Astrocyte of the cerebellum (primary cell): ENCODE measurements around the gene GATA5.

Experiments
- DNase-seq: peaks from one replicate; pipeline ENCODE4 v3.0.0-alpha.2; 2011; ENCODE audit warnings: low read depth
- H3K4me3 ChIP-seq: 2 replicates; pipeline ENCODE4 v1.5.1; 2011; ENCODE audit warnings: mild to moderate bottlenecking, low read depth, low read length, moderate library complexity
- CTCF ChIP-seq: IDR thresholded peaks from 2 replicates; pipeline ENCODE4 v1.5.1; 2012; ENCODE audit warnings: low read length, low read depth, moderate library complexity, mild to moderate bottlenecking; ENCODE audit errors: missing control alignments
- in situ Hi-C: cut with HindIII; loops from 2 replicates; pipeline ENCODE4 v1.10.0; 2017; ENCODE audit warnings: low sequenced_read_pairs

The GATA5 gene

DNA sequence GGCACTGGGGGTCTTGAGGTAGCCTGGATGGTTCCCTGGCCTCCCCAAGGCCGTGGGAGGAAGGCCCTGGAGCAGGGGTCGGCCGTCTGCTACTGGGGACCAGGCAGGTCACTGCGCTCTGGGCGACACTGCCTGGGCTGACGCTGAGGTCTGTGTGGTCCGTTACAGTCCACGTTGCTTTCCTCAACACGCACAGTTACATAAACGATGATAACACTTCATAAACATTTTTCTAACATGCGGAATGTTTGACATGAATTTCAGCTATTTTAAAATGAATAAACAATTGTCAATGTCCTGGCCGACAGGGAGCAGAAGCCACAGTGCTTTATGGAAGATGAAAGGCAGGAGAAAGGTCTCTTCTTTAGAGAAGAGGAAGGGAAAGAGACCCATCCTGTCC lies 38.3 kb downstream of the GATA5 start:
- no peak for DNase-seq
- no peak for TF ChIP-seq CTCF
- no peak overlapping the region for H3K4me3 ChIP-seq
- in situ Hi-C loops = no loop called here

- H3K4me3 ChIP-seq = no peak overlapping the region
- no peak for DNase-seq
- in situ Hi-C loops = no loop called here
- TF ChIP-seq CTCF = no peak
These were observed 39.1 kb downstream of the GATA5 start for GRCh38 chr20:62436692-62437091.

DNA sequence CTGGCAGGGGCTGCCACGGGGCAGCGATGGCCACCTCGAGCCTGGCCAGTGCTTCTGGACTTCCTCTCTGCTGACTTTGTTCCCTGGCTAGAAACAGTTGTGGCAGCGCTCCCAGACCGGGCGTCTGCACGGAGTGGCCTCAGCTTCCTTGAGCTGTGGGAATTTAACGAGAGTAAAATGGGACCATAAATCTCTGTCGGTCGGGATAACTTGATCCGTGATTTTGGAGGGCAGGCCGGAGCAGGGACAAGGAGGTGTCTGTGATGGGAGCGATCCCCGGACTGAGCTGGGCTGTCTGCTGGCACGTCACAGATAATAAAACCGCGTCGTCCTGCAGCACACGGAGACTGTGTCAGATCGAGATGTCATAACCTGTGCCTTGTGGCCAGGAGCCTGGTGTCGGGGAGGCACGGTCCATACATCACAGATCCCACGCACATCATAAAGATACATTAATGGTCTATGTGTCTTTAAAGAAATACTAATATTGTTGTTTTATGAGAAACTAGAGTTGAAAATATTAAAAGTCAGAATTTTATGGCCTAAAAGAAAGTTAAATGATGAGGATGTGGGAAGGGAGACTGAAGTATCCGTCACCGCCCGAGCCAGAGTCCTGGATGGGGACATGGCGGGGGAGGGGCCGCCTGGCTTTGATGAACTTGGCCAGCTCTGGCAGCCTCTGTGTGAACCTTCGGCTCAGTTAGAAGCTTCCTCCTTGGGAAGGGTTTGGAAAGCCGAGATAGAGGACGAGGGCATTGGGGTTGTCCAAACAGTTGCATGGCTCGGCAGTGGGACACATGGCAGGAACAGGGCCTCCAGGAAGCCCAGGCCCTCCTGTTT lies 41.9 kb downstream of the GATA5 start:
- no peak overlapping the region for H3K4me3 ChIP-seq
- DNase-seq = no peak
- in situ Hi-C loops = loop anchor here (5.0 kb wide), 1 partner anchor 108 kb away; no protein-coding TSS in a partner anchor
- no peak for TF ChIP-seq CTCF

DNA sequence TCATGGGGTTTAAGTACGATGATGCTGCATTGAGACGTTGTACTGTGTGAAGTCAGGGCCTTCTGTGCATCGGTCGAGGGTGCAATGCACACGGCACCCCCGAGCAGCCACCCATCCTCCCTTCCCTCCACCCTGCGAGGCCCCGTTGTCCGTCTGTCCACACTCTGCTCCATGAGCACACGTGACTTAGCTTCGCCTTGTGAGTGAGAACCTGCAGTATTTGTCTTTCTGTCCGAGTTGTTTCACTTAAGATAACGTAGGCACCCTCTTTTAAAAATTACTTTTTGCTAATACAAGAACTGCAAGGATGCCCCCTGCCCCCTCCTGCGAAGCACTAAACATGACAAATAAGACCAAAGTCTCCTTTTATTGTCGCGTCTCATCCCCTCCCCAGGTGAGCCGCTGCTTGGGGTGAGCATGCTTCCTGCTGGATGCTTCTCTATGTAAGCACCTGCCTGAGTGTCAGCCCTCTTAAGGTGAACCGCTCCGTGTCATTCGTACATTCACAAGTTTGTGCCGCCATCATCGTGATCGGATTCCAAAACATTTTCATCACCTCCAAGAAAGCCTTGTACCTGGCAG lies 44.8 kb downstream of the GATA5 start:
- H3K4me3 ChIP-seq = no peak overlapping the region
- no peak for TF ChIP-seq CTCF
- DNase-seq = no peak
- in situ Hi-C loops = loop anchor here (5.0 kb wide), 1 partner anchor 111 kb away; no protein-coding TSS in a partner anchor

DNA sequence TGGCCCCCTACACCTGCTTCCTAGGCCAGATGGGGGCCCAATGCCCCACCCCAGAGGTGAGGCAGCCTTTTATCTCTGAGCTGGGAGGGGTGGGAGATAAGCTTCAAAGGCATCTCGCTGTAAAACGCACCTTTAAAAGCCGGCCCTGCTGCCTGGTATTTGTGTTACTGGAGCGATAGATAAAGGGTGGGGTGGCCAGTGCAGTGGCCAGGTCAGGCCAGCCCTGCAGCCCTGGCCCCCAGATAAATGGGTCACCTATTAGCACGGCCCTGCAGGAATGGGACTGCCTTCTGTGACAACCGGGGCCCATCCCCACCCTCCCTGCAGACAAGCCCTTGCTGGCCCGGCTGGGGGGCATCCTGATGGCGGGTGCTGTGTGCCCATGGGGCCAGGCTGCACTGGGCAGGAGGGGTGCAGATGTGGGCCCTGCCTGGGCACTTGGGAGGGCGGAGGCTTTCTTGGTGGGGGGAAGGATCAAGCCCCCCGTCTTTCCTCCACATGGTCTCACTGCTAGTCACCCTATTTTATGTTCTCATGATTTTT lies 45.4 kb downstream of the GATA5 start:
- in situ Hi-C loops = loop anchor here (5.0 kb wide), 1 partner anchor 112 kb away; no protein-coding TSS in a partner anchor
- no peak for TF ChIP-seq CTCF
- H3K4me3 ChIP-seq = no peak overlapping the region
- no peak for DNase-seq

- no peak for DNase-seq
- H3K4me3 ChIP-seq = no peak overlapping the region
- in situ Hi-C loops = loop anchor here (5.0 kb wide), 1 partner anchor 113 kb away; no protein-coding TSS in a partner anchor
- TF ChIP-seq CTCF = no peak
These were observed 46.1 kb downstream of the GATA5 start for GRCh38 chr20:62429455-62430310.
